ENCODE measurements around the gene APCDD1.

- TF ChIP-seq, protein P1, sequence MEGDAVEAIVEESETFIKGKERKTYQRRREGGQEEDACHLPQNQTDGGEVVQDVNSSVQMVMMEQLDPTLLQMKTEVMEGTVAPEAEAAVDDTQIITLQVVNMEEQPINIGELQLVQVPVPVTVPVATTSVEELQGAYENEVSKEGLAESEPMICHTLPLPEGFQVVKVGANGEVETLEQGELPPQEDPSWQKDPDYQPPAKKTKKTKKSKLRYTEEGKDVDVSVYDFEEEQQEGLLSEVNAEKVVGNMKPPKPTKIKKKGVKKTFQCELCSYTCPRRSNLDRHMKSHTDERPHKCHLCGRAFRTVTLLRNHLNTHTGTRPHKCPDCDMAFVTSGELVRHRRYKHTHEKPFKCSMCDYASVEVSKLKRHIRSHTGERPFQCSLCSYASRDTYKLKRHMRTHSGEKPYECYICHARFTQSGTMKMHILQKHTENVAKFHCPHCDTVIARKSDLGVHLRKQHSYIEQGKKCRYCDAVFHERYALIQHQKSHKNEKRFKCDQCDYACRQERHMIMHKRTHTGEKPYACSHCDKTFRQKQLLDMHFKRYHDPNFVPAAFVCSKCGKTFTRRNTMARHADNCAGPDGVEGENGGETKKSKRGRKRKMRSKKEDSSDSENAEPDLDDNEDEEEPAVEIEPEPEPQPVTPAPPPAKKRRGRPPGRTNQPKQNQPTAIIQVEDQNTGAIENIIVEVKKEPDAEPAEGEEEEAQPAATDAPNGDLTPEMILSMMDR (IDR thresholded peaks at IDR 0.05 in 4 of 5, conservative IDR thresholded peaks at IDR 0.05 in 1 of 5): no peak
- no peak for TF ChIP-seq POLR2A (IDR thresholded peaks at IDR 0.05)
These were observed 21.9 kb downstream of the APCDD1 start for GRCh38 chr18:10476338-10476791.
